GM13976 (cell line): ENCODE measurements around the gene MPDU1.
"Not testable (repeated sequence)": the region's sequence is repeated elsewhere in the genome, so short reads cannot be mapped to it uniquely, and the experiment has no call there.

Experiments used
- DNase-seq: peaks from one replicate; pipeline ENCODE4 v3.0.0; 2012; ENCODE audit warnings: low spot score
- CTCF ChIP-seq: IDR thresholded peaks from 2 replicates; pipeline ENCODE4 v1.5.1; 2012; ENCODE audit warnings: borderline replicate concordance, mild to moderate bottlenecking; ENCODE audit not compliant: insufficient read depth; ENCODE audit errors: extremely low read depth, missing control alignments, control extremely low read depth
- in situ Hi-C: fragments of 300-500 bp; cut with MboI; formaldehyde crosslinking; loops from one replicate; pipeline ENCODE4 v1.12.0; 2022; ENCODE audit warnings: low sequenced_read_pairs, mixed read lengths, inconsistent platforms; ENCODE audit not compliant: unreplicated experiment

Gene MPDU1

DNA sequence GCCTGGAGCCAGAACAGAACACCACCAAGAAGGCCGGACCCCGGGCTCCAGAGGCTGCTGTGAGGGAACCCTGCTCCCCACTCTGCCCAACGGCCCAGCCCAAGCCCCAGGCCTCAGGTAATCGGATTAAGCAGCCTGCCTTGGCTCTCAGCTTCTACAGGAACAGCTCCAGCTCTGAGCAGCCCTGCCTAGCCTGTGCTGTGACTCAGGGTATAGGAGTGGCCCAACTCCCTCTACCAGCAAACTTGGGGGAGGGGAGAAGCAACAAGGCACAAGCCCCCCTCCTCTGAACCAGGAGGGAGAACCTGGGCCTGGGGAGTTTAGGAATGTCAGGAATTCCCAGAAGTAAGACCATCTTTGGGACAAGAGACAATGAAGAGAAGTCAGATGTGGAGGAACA, 7.1 kb downstream of the MPDU1 start:
- in situ Hi-C loops, result no loop called here
- DNase-seq, result no peak
- no peak for TF ChIP-seq CTCF

- no peak for DNase-seq
- TF ChIP-seq CTCF, result no peak
- in situ Hi-C loops, result no loop called here
Observed at GRCh38 chr17:7591596-7591995, 7.9 kb downstream of the MPDU1 start.

DNA sequence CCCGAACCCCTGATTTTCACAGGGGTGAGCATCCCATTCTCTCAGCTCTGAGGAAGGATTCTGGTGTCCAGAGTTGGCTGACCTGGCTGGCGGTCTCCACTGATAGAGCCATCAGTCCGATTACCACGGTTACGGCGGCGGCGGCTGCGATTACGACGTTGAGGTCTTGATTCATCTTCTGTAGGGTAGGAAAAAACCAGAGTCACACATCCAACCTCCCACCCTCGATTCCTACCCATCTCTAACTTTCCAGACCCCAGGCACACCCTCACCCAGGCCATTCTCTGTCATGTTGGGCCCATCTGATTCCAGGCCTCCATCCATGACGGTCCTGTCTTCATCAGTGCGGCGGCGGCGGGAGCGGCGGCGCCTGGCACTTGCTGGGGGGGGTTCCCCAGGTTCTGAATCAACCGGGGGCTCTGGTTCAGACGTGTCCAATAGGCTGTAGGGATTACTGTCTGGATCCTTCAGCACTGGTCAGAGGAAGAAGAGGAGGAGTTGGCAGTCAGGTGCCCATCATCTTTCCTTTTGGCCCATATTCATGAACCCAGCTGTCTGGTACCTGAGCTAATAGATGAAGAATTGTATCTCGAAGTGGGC, 8.9 kb downstream of the MPDU1 start:
- in situ Hi-C loops, result no loop called here
- DNase-seq, result no peak
- TF ChIP-seq CTCF, result no peak

DNA sequence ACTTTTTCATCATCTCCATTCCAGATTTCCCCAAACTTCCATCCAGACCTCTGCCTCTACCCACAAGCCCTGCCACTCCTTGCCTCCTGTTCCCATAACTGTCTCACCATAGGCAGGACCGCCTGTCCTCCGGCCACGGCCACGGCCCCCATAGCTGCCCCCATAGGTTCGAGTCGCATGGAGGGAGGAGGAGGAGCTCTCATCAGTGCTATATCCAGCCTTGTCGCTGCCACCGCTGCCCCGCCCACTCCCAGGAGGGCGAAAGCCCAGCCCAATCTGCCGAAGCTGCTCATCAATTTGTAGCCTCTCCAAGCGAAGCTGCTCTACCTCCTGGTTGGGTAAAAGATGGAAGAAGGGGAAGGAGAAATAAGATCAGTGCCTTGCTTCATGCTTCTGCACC, 9.6 kb downstream of the MPDU1 start:
- TF ChIP-seq CTCF, result no peak
- in situ Hi-C loops, result no loop called here
- no peak for DNase-seq

- DNase-seq, in situ Hi-C loops: not testable (repeated sequence)
Observed at GRCh38 chr17:7597561-7597960, 13.9 kb downstream of the MPDU1 start.

GRCh38 chr17:7606280-7606679, 22.6 kb downstream of the MPDU1 start:
- TF ChIP-seq CTCF, result no peak
- in situ Hi-C loops, result no loop called here

DNA sequence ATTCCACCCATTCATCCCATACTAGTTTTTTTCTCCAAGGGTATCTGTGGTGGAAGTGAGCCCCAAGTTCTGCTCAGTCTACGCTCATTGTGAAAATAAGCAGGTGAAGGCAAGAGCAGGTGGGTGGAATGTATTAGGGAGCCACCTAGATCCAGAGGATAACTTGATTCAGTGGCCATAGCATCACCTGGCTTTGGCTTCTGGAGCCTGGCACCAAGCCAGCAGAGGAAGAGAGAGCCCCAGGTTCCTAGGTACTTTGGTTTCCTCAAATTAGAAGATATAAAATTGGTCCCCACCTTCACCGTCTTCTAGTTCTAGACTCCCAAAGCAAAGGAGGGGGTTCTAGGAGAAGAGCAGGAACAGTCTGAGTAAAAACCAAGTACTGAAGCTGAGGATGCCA, 27.0 kb downstream of the MPDU1 start:
- no peak for DNase-seq
- in situ Hi-C loops, result no loop called here
- no peak for TF ChIP-seq CTCF

More at GRCh38 chr17:7606280-7606679, 22.6 kb downstream of the MPDU1 start:
- DNase-seq, result no peak
